ENCODE data around the gene COPS7B.

Gene COPS7B

GRCh38 chr2:231743376-231744116, 42.7 kb upstream of the COPS7B start (continued):
- no peak for TF ChIP-seq ZBTB7A (tag by site-specific recombination; IDR thresholded peaks at IDR 0.05; ENCODE audit: low read depth)
- no peak for TF ChIP-seq KLF16 (tag by site-specific recombination; IDR thresholded peaks at IDR 0.05)
- no peak for TF ChIP-seq BCL6B (tag by site-specific recombination; IDR thresholded peaks at IDR 0.05)

DNA sequence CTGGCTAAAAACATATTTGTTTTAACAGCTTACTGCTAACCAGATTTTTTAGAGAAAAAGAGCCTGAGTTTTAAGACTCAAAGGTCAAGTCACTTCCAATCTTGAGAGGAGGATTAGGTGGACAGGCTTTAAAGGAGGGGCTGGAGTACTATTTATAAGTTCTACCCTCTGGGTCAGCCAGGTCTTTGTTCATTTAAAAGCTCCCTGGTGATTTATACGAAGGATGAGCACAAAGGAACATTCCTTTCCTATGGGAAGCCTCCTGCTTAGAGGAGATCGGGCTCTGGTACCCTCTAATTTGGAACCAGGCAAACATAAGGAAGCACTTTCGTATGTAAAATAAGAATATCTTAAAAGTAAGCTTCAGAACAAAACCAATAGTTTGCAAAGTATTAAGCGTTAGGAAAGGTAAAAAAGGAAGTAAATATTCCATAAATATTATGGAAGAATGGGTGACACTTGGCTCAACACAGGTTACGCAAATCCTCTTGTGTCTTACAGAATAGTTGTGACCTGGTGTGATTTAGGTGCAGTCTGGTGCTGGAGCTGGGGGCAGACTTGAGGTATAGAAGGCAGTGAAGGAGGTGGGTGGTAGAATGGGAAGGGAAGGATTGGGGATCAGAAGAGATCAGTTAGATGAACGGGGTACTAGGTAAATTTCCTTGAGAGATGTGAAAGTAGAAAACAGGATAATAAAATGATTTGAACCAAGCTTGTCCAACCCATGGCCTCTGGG, 40.8 kb upstream of the COPS7B start:
- POLR2A ChIA-PET: interaction anchor here (0.7 kb wide), 1 partner anchor 24 kb away, joined by 4 read pairs; no protein-coding TSS in a partner anchor
- no peaks in the 10 kb centered on the region for H3K9me3 ChIP-seq (ENCODE audit: control insufficient read depth, insufficient read depth, low read depth, low read length)
- H3K36me3 ChIP-seq (ENCODE audit: control insufficient read depth in 2 of 2, insufficient read depth in 1 of 2, low read length in 2 of 2): no peaks in the 10 kb centered on the region; a peak in 1 of 3 replicates
- H3K27ac ChIP-seq (ENCODE audit: extremely low read depth, low read depth, low read length): no peak overlapping the region
- CTCF ChIA-PET: interaction anchor here (1.2 kb wide), 1 partner anchor 14 kb away, joined by 13 read pairs; no protein-coding TSS in a partner anchor
- H3K4me1 ChIP-seq (ENCODE audit: control insufficient read depth, insufficient read depth, low read length): no peaks in the 10 kb centered on the region
- no peak overlapping the region for H3K4me3 ChIP-seq (ENCODE audit: low read depth, low read length)
- TF ChIP-seq ZNF837 (tag by site-specific recombination; IDR thresholded peaks at IDR 0.05) (no peak), PRDM4 (tag by site-specific recombination; IDR thresholded peaks at IDR 0.05) (no peak), ZNF707 (tag by site-specific recombination; IDR thresholded peaks at IDR 0.05) (no peak), ZNF555 (tag by site-specific recombination; conservative IDR thresholded peaks at IDR 0.05) (no peak), ZNF174 (tag by site-specific recombination; IDR thresholded peaks at IDR 0.05) (no peak), ZNF423 (tag by site-specific recombination; IDR thresholded peaks at IDR 0.05) (no peak), ZBTB7A (tag by site-specific recombination; IDR thresholded peaks at IDR 0.05; ENCODE audit: low read depth) (no peak), ATF2 (tag by site-specific recombination; IDR thresholded peaks at IDR 0.05; ENCODE audit: low read depth) (no peak), ZNF548 (tag by site-specific recombination; IDR thresholded peaks at IDR 0.05) (no peak), ZBTB11 (tag by site-specific recombination; conservative IDR thresholded peaks at IDR 0.05; ENCODE audit: low read depth) (no peak), PRDM10 (tag by site-specific recombination; IDR thresholded peaks at IDR 0.05) (no peak), ZNF112 (tag by site-specific recombination; IDR thresholded peaks at IDR 0.05) (no peak), ZNF146 (tag by site-specific recombination; IDR thresholded peaks at IDR 0.05) (no peak)
- TF ChIP-seq, protein P1, sequence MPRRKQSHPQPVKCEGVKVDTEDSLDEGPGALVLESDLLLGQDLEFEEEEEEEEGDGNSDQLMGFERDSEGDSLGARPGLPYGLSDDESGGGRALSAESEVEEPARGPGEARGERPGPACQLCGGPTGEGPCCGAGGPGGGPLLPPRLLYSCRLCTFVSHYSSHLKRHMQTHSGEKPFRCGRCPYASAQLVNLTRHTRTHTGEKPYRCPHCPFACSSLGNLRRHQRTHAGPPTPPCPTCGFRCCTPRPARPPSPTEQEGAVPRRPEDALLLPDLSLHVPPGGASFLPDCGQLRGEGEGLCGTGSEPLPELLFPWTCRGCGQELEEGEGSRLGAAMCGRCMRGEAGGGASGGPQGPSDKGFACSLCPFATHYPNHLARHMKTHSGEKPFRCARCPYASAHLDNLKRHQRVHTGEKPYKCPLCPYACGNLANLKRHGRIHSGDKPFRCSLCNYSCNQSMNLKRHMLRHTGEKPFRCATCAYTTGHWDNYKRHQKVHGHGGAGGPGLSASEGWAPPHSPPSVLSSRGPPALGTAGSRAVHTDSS (tag by site-specific recombination; IDR thresholded peaks at IDR 0.05): no peak

Data from HEK293 (cell line).